ENCODE results near the gene NWD2. TPM values are rescaled to one million over a fixed set of nuclear protein-coding genes. Genes with fewer than 3 reads are reported as not detected.

NWD2 gene
- total RNA-seq, 2 donors from 2014 or later = 0.07 to 0.08 TPM

DNA sequence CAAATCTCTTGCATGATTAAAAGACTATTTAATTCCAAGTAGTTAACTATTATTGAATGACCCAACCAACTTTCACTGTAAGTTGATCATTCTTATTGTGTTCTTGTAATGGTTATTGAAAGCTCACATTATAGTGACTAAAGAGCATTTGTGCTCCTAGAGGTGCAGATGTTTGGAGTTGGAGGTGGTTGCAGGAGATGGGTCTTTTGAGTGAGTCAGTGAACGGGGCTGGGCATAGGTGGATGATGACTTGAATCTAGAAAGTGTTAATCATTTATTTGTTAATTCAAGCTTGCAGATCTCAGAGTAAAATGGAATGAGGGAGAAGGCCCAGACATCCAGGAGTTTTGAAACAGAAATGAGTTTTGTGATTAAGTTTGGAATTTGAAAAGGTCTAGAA is 13.7 kb downstream of the NWD2 start:
- Histone ChIP-seq H3K27ac (no peak overlapping the region), H3K36me3 (no peaks in the 10 kb centered on the region), H3K4me1 (no peaks in the 10 kb centered on the region), H3K9me3 (no peaks in the 10 kb centered on the region), H3K27me3 (no peaks in the 10 kb centered on the region), H3K4me3 (no peak overlapping the region)
- no peak for DNase-seq (ENCODE audit: low spot score)
- TF ChIP-seq, protein P1, sequence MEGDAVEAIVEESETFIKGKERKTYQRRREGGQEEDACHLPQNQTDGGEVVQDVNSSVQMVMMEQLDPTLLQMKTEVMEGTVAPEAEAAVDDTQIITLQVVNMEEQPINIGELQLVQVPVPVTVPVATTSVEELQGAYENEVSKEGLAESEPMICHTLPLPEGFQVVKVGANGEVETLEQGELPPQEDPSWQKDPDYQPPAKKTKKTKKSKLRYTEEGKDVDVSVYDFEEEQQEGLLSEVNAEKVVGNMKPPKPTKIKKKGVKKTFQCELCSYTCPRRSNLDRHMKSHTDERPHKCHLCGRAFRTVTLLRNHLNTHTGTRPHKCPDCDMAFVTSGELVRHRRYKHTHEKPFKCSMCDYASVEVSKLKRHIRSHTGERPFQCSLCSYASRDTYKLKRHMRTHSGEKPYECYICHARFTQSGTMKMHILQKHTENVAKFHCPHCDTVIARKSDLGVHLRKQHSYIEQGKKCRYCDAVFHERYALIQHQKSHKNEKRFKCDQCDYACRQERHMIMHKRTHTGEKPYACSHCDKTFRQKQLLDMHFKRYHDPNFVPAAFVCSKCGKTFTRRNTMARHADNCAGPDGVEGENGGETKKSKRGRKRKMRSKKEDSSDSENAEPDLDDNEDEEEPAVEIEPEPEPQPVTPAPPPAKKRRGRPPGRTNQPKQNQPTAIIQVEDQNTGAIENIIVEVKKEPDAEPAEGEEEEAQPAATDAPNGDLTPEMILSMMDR (IDR thresholded peaks at IDR 0.05) = no peak

- no peaks in the 10 kb centered on the region for H3K27me3 ChIP-seq
- no peaks in the 10 kb centered on the region for H3K36me3 ChIP-seq
- no peaks in the 10 kb centered on the region for H3K4me1 ChIP-seq
- no peak for DNase-seq (ENCODE audit: low spot score)
- H3K27ac ChIP-seq = no peak overlapping the region
- H3K9me3 ChIP-seq = no peaks in the 10 kb centered on the region
- no peak overlapping the region for H3K4me3 ChIP-seq
- TF ChIP-seq, protein P1 (IDR thresholded peaks at IDR 0.05) = no peak
Observed at GRCh38 chr4:37268319-37268718, 23.8 kb downstream of the NWD2 start.

DNA sequence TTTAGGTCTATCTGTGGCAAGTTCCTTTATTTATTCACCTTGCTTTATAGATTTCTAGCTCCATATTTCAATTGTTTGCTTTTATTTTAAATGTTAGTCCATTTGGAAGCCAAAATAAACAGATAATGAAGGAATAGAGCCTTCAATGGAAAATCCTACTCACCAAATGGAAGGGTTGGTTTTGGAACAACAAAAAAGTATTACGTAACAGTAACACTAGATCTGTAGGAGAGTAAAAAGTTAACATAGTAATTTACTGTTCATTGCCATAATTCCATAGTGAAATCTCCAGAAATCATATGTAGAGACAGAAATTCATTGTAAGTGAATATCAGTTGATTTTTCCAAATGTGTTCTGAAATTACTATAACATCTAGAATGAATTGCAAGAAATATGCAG is 34.6 kb downstream of the NWD2 start:
- TF ChIP-seq, protein P1 (IDR thresholded peaks at IDR 0.05) = no peak
- Histone ChIP-seq H3K27me3 (no peaks in the 10 kb centered on the region), H3K4me1 (no peaks in the 10 kb centered on the region), H3K4me3 (no peak overlapping the region), H3K36me3 (no peaks in the 10 kb centered on the region), H3K9me3 (no peaks in the 10 kb centered on the region), H3K27ac (no peak overlapping the region)
- no peak for DNase-seq (ENCODE audit: low spot score)

GRCh38 chr4:37279894-37280592 is 35.5 kb downstream of the NWD2 start:
- TF ChIP-seq, protein P1 (IDR thresholded peaks at IDR 0.05) = no peak
- Histone ChIP-seq H3K27ac (no peak overlapping the region), H3K4me1 (no peaks in the 10 kb centered on the region), H3K36me3 (no peaks in the 10 kb centered on the region), H3K27me3 (no peaks in the 10 kb centered on the region), H3K9me3 (no peaks in the 10 kb centered on the region), H3K4me3 (no peak overlapping the region)
- no peak for DNase-seq (ENCODE audit: low spot score)

DNA sequence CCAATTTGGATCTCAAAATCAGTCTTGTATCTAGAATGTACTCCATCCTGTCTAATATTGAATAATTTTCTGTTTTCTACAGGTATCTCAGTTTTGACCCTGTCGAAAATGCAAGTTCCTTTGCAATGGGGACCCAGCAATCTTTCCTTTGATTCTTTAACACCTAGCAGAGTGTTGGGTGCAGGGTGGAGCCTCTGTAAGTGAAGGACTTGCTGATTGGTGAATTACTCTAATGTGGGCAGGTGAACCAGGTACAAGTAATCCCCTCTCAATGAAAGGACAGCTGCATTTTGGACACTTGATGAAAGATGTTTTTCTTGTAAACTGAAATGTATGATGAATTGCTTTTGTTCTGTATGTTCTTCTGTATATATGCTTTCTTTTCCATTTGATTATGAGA is 54.9 kb downstream of the NWD2 start:
- Histone ChIP-seq H3K27me3 (no peaks in the 10 kb centered on the region), H3K27ac (no peak overlapping the region), H3K4me3 (no peak overlapping the region), H3K4me1 (no peaks in the 10 kb centered on the region), H3K36me3 (no peaks in the 10 kb centered on the region), H3K9me3 (no peaks in the 10 kb centered on the region)
- no peak for DNase-seq (ENCODE audit: low spot score)
- TF ChIP-seq, protein P1 (IDR thresholded peaks at IDR 0.05) = no peak

GRCh38 chr4:37304612-37305011 is 60.1 kb downstream of the NWD2 start:
- H3K27ac ChIP-seq = no peak overlapping the region
- H3K4me1 ChIP-seq = no peaks in the 10 kb centered on the region
- H3K4me3 ChIP-seq = no peak overlapping the region
- H3K9me3 ChIP-seq = no peaks in the 10 kb centered on the region
- no peaks in the 10 kb centered on the region for H3K36me3 ChIP-seq
- TF ChIP-seq, protein P1 (IDR thresholded peaks at IDR 0.05) = no peak
- no peaks in the 10 kb centered on the region for H3K27me3 ChIP-seq
- DNase-seq (ENCODE audit: low spot score) = no peak
